Measurements from ENCODE around the gene TMEM60.

Gene TMEM60

GRCh38 chr7:77830649-77831355 is 32.6 kb upstream of the TMEM60 start:
- Mint-ChIP-seq H3K27me3 (ENCODE audit: low read depth) (no peaks in the 10 kb centered on the region), H3K4me1 (no peaks in the 10 kb centered on the region), H3K4me3 (no peak overlapping the region), H3K27ac (no peak overlapping the region), H3K36me3 (ENCODE audit: low read depth) (peaks cover 2% of the 10 kb centered on the region), H3K9me3 (peaks cover under 1% of the 10 kb centered on the region)
- no peak for TF ChIP-seq CTCF (IDR thresholded peaks at IDR 0.05; ENCODE audit: unreplicated experiment in 3 of 3)

GRCh38 chr7:77827999-77828398 is 29.8 kb upstream of the TMEM60 start:
- no peaks in the 10 kb centered on the region for H3K27me3 Mint-ChIP-seq (ENCODE audit: low read depth)
- peaks cover 19% of the 10 kb centered on the region for H3K9me3 Mint-ChIP-seq
- H3K27ac Mint-ChIP-seq, result no peak overlapping the region
- H3K4me3 Mint-ChIP-seq, result no peak overlapping the region
- no peaks in the 10 kb centered on the region for H3K4me1 Mint-ChIP-seq
- H3K36me3 Mint-ChIP-seq (ENCODE audit: low read depth), result peaks cover 21% of the 10 kb centered on the region
- TF ChIP-seq CTCF (IDR thresholded peaks at IDR 0.05; ENCODE audit: unreplicated experiment in 3 of 3), result no peak

GRCh38 chr7:77826300-77826699 is 28.1 kb upstream of the TMEM60 start:
- H3K36me3 Mint-ChIP-seq (ENCODE audit: low read depth), result peaks cover 36% of the 10 kb centered on the region
- H3K27me3 Mint-ChIP-seq (ENCODE audit: low read depth), result no peaks in the 10 kb centered on the region
- H3K4me3 Mint-ChIP-seq, result no peak overlapping the region
- H3K9me3 Mint-ChIP-seq, result peaks cover 33% of the 10 kb centered on the region
- H3K4me1 Mint-ChIP-seq, result no peaks in the 10 kb centered on the region
- TF ChIP-seq CTCF (IDR thresholded peaks at IDR 0.05; ENCODE audit: unreplicated experiment in 3 of 3), result no peak
- no peak overlapping the region for H3K27ac Mint-ChIP-seq

GRCh38 chr7:77825131-77825530 is 26.9 kb upstream of the TMEM60 start:
- Mint-ChIP-seq H3K36me3 (ENCODE audit: low read depth) (peaks cover 48% of the 10 kb centered on the region), H3K9me3 (peaks cover 45% of the 10 kb centered on the region), H3K4me1 (no peaks in the 10 kb centered on the region), H3K27ac (no peak overlapping the region), H3K27me3 (ENCODE audit: low read depth) (no peaks in the 10 kb centered on the region), H3K4me3 (no peak overlapping the region)
- TF ChIP-seq CTCF (IDR thresholded peaks at IDR 0.05; ENCODE audit: unreplicated experiment in 3 of 3), result no peak

- H3K4me1 Mint-ChIP-seq, result no peaks in the 10 kb centered on the region
- TF ChIP-seq CTCF (IDR thresholded peaks at IDR 0.05; ENCODE audit: unreplicated experiment in 3 of 3), result no peak
- no peak overlapping the region for H3K27ac Mint-ChIP-seq
- H3K27me3 Mint-ChIP-seq (ENCODE audit: low read depth), result no peaks in the 10 kb centered on the region
- no peak overlapping the region for H3K4me3 Mint-ChIP-seq
- H3K9me3 Mint-ChIP-seq, result peaks cover 50% of the 10 kb centered on the region
- peaks cover 53% of the 10 kb centered on the region for H3K36me3 Mint-ChIP-seq (ENCODE audit: low read depth)
Measured at GRCh38 chr7:77824636-77825035, 26.4 kb upstream of the TMEM60 start.

- TF ChIP-seq CTCF (IDR thresholded peaks at IDR 0.05; ENCODE audit: unreplicated experiment in 3 of 3), result no peak
- H3K9me3 Mint-ChIP-seq, result peaks cover 58% of the 10 kb centered on the region
- no peaks in the 10 kb centered on the region for H3K4me1 Mint-ChIP-seq
- peaks cover 61% of the 10 kb centered on the region for H3K36me3 Mint-ChIP-seq (ENCODE audit: low read depth)
- H3K27ac Mint-ChIP-seq, result no peak overlapping the region
- no peak overlapping the region for H3K4me3 Mint-ChIP-seq
- H3K27me3 Mint-ChIP-seq (ENCODE audit: low read depth), result no peaks in the 10 kb centered on the region
Measured at GRCh38 chr7:77823787-77824186, 25.6 kb upstream of the TMEM60 start.

Data from nephron (organoid).